Ishikawa (cell line): ENCODE results near the gene TMUB1.

Experiments
- FOXM1 ChIP-seq: IDR thresholded peaks from 2 replicates; pipeline ENCODE4 v1.6.1; 2012; ENCODE audit warnings: low read depth, borderline replicate concordance
- RAD21 ChIP-seq: IDR thresholded peaks from 2 replicates; pipeline ENCODE4 v1.6.1; 2012; ENCODE audit warnings: low read depth
- TAF1 ChIP-seq: IDR thresholded peaks from 2 replicates; pipeline ENCODE4 v1.6.1; 2012; ENCODE audit warnings: low read depth, mild to moderate bottlenecking

- TF ChIP-seq FOXM1 (no peak), TAF1 (no peak), RAD21 (no peak)
Measured at GRCh38 chr7:151083824-151084160, 499 bp upstream of the TMUB1 start.
